Erythroblast (primary cell): Measurements from ENCODE around the gene PLEKHS1.

ENCODE experiments used
- GATA1 ChIP-seq: IDR thresholded peaks from 2 replicates; pipeline ENCODE4 v1.6.1; 2011; ENCODE audit warnings: low read depth, mild to moderate bottlenecking, control low read depth, low read length, moderate library complexity
- POLR2A ChIP-seq: IDR thresholded peaks from 2 replicates; pipeline ENCODE4 v1.6.1; 2011; ENCODE audit warnings: mild to moderate bottlenecking, low read length

- TF ChIP-seq POLR2A (no peak), GATA1 (no peak)
These were observed 17.8 kb upstream of the PLEKHS1 start for GRCh38 chr10:113733635-113734034.
